Activated CD4-positive, alpha-beta T cell treated with anti-CD3 and anti-CD28 coated beads, Interleukin-2, amount 50 U/mL, for 1 hour (primary cell): ENCODE measurements around the gene TMEM134.
A peak's percentile ranks its signal among the peaks of the same experiment; 100 is the strongest.

Experiments
- DNase-seq: peaks from one replicate; pipeline ENCODE4 v3.0.0-alpha.2; 2020

TMEM134 gene

DNA sequence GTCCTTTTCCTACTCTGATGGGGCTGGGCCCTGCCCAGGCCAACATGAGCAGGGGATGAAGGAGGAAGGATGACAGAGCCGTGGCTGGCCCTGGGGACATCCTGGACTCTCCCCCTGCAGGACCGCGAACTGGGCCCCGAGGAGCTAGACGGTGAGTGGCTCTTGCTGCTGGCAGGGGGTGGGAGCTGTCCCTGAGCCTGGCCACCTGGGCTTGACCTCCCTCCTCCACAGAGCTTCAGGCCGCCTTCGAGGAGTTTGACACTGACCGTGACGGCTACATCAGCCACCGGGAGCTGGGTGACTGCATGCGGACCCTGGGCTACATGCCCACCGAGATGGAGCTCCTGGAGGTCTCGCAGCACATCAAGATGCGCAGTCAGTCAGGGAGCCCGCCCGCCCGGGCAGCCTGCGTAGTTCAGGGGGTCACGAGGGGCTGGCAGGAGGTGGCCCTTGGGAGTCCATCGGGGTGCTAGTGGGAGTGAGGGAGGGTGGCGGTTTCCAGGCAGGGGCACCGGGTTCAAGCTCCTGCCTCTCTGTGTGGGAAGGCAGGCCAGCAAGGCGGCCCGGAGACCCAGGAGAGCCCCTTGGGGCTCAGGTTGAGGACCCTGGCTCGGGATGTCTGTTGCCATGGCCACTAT is 12.9 kb downstream of the TMEM134 start:
- DNase-seq: no peak

DNA sequence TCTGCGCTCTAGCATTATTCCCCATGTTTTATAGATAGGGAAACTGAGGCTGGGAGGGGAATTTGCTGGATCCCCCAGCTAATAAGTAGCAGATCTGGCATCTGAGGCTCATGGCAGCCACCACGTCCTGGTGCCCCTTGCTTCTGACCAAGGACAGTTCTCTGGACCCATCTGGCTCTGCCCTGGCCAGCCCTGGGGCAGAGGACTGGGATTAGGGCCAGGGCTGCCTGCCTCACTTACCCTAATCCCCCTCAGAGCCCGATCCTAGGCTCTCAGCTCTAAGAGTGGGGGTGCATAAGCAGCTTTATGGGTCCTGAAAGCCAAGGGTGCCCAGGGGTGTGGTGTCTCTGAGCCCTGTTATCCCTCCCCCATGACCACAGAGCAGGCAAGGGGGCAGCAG is 14.0 kb downstream of the TMEM134 start, which contains the start of gene CABP4:
TSS of gene CABP4 (plus strand) at position 301 of the 400 bp plus-strand sequence. CDS start at position 371, 70 bp downstream.
- DNase-seq: no peak

DNA sequence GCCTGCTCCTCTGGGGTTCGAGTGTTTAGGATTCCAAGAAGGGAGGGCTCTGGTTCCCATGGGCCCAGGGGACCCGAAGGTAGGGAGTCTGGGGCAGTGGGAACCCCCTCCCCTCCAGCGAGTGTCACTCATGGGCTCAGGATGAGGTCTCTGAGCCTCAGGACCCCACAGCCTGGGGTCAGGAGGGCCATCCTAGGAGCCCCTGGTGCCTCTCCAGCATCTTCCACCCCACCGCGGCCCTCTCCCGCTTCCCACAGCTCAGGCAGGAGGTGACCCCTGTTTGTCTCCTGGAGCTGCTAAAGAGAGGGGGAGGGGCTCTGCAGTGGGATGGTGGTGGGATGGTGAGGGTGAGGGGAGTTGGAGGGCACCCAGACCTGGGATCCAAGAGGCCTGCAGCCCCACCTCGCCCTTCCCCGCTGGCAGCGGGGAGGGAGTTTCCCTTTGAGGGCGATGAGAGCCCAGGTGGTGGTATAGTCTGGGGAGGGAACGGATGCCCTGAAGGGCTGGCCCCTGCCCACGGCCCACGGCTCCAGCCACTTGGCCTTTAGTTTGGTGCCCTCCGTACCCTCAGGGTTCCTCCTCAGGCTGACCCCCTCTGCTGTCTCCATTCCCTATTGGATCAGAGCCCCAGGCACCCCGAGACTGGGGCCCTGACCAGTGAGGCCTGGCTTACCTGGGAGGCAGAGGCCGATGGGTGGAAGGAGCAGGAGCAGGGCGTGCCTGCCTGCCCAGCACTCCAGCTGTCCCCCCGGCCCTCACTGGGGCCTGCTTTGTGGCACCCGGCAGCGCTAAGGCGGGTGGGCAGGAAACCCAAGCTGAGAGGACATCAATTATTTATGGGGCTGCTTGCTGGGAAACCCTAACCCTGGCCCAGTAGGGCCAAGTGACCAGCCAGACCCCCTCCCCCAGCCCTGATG is 15.0 kb downstream of the TMEM134 start:
- DNase-seq: no peak

- no peak for DNase-seq
Measured at GRCh38 chr11:67452141-67452952, 16.7 kb downstream of the TMEM134 start, which contains the start of gene GPR152. GPR152 (minus strand) TSS chr11:67452729; CDS start chr11:67452724, 5 bp downstream.

DNA sequence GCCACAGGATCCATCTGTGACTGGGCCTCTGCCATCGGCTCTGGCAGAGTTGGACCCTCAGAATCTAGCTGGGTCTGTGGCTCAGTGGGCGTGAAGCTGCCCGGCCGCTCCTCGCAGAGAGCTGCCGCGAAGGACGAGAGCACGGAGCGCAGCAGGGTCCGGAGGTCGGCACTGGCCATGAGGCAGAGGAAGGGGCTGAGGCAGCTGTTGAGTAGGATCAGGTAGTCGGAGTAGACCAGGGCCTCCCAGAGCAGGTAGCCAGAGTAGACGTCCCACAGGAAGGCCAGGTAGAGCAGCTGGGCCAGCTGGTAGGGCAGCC is 17.4 kb downstream of the TMEM134 start:
- no peak for DNase-seq

DNA sequence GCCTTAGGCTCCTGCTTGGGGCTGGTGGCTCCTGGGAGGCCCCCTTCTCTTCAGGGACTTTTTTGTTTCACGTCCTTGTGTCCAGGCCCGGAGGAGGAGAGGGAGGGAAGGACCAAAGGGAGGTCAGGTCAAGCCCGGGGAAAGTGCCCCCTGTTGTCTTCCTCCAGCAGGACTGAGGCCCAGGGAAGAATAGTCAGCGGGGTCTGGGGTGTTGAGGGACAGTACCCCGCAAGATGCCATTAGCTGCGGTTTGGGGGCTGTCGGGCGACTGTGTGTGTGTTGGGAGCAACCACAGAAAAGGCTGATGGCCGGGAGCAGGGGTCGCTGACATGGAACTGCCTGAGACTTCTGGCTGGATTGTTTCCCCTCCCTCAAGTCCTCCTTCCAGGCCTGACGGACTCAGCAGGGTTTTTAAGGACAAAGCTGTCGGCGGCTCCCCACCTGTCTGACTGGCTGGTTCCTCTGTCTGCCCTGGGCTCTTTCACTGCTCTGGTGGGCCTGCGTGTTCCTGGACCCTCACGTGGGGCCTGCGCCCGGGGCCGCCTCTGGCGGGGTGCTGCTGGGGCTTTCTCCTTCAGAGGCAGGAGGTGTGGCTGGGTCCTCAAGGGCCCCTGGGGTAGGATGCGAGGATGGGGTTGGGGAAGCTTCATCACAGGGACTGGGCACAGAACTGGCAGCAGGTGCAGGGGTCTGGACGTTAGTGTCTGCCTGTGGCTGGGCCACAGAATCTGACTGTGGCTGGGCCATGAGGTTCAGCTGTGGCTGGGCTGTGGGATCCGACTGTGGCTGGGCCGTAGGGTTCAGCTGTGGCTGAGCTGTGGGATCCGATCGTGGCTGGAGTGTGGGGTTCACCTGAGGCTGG is 18.0 kb downstream of the TMEM134 start:
- DNase-seq: no peak

DNA sequence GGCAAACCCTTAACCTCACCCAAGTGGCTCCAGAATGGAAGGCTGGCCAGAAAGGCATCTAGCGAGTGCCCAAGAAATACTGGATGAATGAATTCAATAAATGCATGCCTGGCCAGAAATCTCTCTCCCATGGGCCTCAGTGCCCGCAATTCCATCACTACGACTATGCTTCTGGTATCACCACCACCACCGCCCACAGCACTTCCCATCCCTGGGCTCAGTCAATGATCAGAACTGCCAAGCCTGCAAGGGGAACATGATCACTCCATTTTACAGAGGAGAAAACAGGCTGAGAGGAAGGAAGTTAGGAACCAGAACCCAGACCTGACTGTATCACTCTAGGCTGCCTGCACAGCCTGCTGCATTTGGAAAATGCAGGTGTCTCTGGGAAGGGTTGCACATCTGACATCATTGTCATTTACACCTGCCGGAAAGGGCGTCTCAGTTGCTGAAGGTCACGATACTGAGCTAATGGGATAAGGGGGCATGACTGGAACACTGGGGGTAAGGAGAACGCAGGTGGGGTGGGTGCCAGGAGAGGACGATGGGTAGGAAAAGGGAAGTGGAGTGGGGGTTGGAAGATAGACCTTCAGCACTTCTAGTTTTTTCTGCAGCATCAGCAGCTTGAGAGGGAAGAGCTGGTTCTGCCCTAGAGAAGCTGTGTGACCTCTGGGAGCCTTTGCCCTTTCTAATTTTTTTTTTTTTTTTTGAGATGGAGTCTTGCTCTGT is 19.8 kb downstream of the TMEM134 start:
- DNase-seq: no peak

DNA sequence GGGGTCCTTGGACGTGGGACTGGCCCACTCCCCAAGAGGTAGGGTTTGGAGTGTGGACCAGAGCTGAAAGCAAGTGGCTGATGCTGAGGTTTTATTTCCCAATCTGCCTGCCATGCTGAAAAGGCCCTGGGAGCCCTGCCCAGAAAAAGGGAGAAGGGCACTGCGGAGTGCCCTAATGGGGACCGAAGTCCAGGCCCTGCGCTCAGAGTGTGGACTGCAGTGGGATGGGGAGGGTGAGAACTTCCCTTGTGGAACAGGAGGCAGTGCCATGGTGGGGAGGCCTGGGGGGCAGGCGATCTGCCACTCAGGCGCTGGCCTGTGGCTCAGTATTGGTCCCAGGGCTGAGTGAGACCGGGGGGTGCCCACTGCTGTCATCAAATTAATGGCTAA is 20.8 kb downstream of the TMEM134 start:
- no peak for DNase-seq

DNA sequence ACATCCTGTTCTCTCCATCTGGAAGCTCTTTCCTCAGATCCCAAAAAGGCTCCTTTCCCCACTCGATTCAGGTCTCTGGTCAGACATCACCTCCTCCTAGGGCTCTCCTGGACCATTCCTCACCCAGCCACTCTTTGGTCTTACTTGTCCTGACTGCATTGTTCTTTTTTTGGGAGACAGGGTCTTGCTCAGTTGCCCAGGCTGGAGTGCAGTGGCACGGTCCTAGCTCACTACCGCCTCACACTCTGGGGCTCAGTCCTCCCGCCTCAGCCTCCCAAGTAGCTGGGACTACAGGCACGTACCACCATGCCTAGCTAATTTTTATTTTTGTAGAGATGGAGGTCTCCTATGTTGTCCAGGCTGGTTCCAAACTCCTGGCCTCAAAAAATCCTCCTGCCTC is 23.5 kb downstream of the TMEM134 start:
- no peak for DNase-seq

DNA sequence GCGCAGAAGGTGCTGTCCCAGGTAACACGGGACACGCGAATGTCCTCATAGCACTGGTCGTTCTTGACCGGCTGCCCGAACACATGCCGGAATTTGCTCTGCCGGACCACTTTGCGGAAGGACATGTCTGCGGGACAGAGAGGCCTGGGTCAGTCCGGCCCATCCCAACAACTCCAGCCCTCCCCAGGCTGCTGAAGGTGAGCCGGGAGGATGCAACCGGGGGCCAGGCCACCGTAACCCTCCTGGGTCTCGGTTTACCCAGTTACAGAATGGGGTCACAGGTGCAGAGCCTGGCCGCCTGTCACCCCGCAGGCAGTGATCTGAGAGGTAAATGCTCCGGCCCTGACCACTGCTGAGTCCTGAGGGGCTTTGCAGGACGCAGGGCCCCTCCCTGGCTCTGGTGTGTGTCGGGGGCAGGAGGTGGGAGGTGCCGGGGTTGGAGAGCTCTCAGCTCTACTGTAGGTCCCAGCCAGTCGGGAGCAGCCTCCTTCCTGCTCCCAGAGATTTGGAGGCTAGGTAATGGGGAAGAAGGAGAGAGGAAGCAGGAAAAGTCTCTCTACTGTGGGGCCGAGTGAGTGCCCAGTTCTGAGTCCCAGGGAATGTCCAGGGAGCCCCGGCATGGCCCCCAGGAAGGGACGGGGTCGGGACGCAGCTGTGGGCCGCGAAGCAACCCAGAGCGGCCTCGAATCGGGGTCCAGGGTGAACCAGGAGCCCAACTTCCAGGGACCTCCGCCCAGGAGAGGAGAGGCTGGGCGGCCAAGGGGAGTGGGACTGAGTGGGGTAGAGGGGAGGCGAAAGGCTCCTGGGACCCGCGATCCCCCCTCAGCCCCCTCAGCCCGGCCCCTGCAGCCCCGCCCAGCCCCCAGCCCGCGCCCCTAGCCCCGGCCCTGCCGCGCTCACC is 26.3 kb downstream of the TMEM134 start:
- DNase-seq: no peak

- no peak for DNase-seq
Measured at GRCh38 chr11:67441731-67442351, 27.2 kb downstream of the TMEM134 start.

- no peak for DNase-seq
Measured at GRCh38 chr11:67441098-67441563, 27.9 kb downstream of the TMEM134 start.

GRCh38 chr11:67440229-67441097 is 28.6 kb downstream of the TMEM134 start:
- no peak for DNase-seq

GRCh38 chr11:67439321-67440228 is 29.5 kb downstream of the TMEM134 start:
- no peak for DNase-seq

DNA sequence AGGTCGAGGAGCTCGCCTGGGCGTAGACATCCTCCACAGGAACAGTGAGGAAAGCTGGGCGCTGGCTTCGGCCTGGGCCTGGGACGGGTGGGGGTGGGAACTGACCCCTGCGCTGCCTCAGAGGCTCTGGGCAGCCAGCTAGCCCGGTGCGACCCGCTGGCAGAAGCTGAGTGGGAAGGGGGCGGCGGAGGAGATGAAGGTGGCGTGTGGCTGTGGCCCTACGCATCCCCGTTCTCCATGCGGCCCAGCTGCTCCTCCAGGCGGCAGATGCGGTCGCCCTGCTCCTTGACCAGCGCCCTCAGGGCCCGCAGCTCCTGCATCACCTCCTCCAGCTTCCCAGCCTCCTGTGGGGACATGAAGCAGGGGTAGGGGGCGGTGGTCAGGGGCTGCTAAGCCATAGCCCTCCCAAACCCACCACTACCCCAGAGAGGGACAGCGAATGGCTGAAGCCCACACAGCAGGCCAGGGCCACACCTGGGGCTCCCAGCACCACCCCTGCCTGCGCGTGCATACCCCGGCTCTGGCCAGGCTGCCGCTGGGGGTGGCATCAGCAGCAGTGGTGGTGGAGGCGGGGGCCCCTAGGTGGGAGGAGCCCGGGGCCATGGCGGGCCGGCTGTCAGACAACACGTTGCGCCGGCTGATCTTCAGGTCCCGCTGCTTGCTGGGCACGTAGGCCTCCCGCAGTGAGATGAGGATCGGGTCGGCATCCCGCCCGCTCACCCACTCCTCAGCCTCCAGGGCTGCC is 30.7 kb downstream of the TMEM134 start:
- peak; percentile 78 for DNase-seq

DNA sequence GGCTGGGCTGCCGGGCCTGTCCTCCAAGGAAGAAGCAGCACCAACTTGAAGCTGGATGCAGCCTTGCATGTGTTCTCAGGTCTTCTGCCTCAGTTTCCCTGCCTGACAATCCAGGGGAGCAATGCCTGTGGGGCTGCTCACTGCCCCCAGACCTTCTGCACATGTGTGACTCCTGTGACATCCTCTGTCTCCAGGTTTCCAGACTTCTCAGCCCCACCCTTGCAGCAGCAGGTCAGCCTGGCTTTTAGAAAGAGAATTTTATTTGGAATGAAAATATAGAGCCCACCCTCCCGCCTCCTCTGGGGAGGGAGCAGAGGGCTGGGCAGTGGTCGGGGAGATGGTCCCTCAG is 31.3 kb downstream of the TMEM134 start:
- no peak for DNase-seq
